ENCODE data around the gene ANKFY1.

DNA sequence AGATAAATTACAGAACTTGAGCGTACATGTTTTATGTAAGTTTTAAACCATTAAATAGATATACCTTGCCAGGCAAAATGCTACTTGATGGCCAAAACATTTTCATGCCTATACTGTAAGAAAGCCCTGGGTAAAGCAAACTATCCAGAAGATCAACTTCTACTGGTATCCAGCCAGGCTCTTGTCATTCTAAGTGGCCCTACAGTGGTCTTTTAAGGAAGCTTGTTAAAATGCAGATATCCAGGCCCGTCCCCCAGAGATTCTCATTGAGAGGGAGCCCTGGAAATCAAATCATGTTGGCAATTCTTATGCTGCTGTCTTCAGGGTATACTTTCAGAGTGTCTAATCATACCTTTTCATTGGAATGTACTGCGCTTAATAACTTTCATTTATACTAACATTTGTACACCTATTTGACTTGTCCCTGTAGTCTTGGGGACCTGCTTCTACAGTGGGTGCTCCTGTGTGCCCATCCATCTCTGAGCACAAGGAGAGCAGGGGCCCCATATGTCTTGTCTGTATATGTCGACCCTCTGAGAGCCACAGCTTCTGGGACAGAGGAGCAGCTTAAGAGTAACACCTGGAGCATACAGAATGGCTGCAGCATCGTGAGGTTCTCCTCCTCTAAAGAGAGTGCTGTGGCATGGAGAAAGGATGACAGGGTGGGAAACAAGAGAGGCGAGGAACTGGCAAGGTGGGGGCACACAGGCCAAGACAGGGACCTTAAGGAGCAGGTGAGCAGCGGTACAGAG lies 43.6 kb upstream of the ANKFY1 start:
- TF ChIP-seq POLR2A (IDR thresholded peaks at IDR 0.05) = no peak
- TF ChIP-seq, protein P1, sequence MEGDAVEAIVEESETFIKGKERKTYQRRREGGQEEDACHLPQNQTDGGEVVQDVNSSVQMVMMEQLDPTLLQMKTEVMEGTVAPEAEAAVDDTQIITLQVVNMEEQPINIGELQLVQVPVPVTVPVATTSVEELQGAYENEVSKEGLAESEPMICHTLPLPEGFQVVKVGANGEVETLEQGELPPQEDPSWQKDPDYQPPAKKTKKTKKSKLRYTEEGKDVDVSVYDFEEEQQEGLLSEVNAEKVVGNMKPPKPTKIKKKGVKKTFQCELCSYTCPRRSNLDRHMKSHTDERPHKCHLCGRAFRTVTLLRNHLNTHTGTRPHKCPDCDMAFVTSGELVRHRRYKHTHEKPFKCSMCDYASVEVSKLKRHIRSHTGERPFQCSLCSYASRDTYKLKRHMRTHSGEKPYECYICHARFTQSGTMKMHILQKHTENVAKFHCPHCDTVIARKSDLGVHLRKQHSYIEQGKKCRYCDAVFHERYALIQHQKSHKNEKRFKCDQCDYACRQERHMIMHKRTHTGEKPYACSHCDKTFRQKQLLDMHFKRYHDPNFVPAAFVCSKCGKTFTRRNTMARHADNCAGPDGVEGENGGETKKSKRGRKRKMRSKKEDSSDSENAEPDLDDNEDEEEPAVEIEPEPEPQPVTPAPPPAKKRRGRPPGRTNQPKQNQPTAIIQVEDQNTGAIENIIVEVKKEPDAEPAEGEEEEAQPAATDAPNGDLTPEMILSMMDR (IDR thresholded peaks at IDR 0.05) = no peak
